CD4-positive, alpha-beta T cell (primary cell): ENCODE results near the gene YPEL1. TPM values are rescaled to one million over a fixed set of nuclear protein-coding genes. Genes with fewer than 3 reads are reported as not detected.
A peak's percentile ranks its signal among the peaks of the same experiment; 100 is the strongest.

Source experiments
- ATAC-seq: fragments of 200-7000 bp; cut with Tn5 transposase; one replicate; pipeline ENCODE4 v1.10.0; 2022; ENCODE audit warnings: mild to moderate bottlenecking; ENCODE audit not compliant: poor library complexity
- CTCF ChIA-PET: fragments of 350-600 bp; sonication (Branson Sonifier 250); formaldehyde crosslinking; loops from one replicate; lab custom pipeline; 2021; ENCODE audit warnings: antibody characterized with exemption, inconsistent platforms; lab: Charles Lee
- POLR2A ChIA-PET: fragments of 350-600 bp; sonication (Branson Sonifier 250); formaldehyde crosslinking; loops from one replicate; lab custom pipeline; 2021; ENCODE audit warnings: antibody characterized with exemption, inconsistent platforms; lab: Charles Lee
- DNase-seq, 14 experiments: peaks; one replicate each; pipeline ENCODE4 v3.0.0-alpha.2; 2013 to 2020; ENCODE audit warnings: mixed read lengths in 2 of 14
- H3K27ac ChIP-seq, 2 donors: one replicate each; pipeline versions ENCODE4 v1.5.1 to v1.7.0; 2013; ENCODE audit warnings: low read length in 2 of 2, low read depth in 1 of 2, mild to moderate bottlenecking in 1 of 2
- H3K27me3 ChIP-seq, 2 experiments: 1 replicate in 1 of 2; 2 replicates in 1 of 2; pipeline versions ENCODE4 v1.6.1 to v1.7.0; 2013; ENCODE audit warnings: low read length in 2 of 2, control low read depth in 1 of 2, mild to moderate bottlenecking in 1 of 2, moderate library complexity in 1 of 2; ENCODE audit not compliant: insufficient read depth in 2 of 2, control insufficient read depth in 1 of 2
- H3K36me3 ChIP-seq: one replicate; pipeline ENCODE4 v1.6.1; 2013; ENCODE audit warnings: low read length, control low read depth; ENCODE audit not compliant: insufficient read depth
- H3K4me1 ChIP-seq: one replicate; pipeline ENCODE4 v1.6.1; 2013; ENCODE audit warnings: low read length, control low read depth; ENCODE audit not compliant: insufficient read depth
- H3K4me3 ChIP-seq: one replicate; pipeline ENCODE4 v1.5.1; 2013; ENCODE audit warnings: mild to moderate bottlenecking, low read length, moderate library complexity
- H3K9me3 ChIP-seq, 2 experiments: 1 replicate in 1 of 2; 2 replicates in 1 of 2; pipeline versions ENCODE4 v1.6.1 to v1.7.0; 2013; ENCODE audit warnings: low read length in 2 of 2, mild to moderate bottlenecking in 2 of 2, control low read depth in 1 of 2, moderate library complexity in 1 of 2; ENCODE audit not compliant: control insufficient read depth in 1 of 2, insufficient read depth in 1 of 2
- H3K27ac Mint-ChIP-seq: one replicate; pipeline ENCODE4 v1.8.0; 2020; ENCODE audit warnings: mixed read lengths
- H3K27me3 Mint-ChIP-seq: one replicate; pipeline ENCODE4 v1.8.0; 2021; ENCODE audit warnings: mixed read lengths
- H3K36me3 Mint-ChIP-seq: one replicate; pipeline ENCODE4 v1.8.0; 2021; ENCODE audit warnings: low read depth, mixed read lengths
- H3K4me1 Mint-ChIP-seq: one replicate; pipeline ENCODE4 v1.8.0; 2021; ENCODE audit warnings: low read depth, mixed read lengths
- H3K4me3 Mint-ChIP-seq: one replicate; pipeline ENCODE4 v1.8.0; 2020; ENCODE audit warnings: mild to moderate bottlenecking, mixed read lengths
- H3K9me3 Mint-ChIP-seq: one replicate; pipeline ENCODE4 v1.8.0; 2020; ENCODE audit warnings: mixed read lengths
- CTCF ChIP-seq: fragments of 200-600 bp; IDR thresholded peaks from one replicate; pipeline ENCODE4 v1.8.0; 2022; ENCODE audit warnings: antibody characterized with exemption, mild to moderate bottlenecking
- intact Hi-C, 2 experiments: fragments of 100-400 bp; cut with DNase I in 1 of 2; cut with micrococcal nuclease in 1 of 2; formaldehyde crosslinking; loops; one replicate each; pipeline versions ENCODE4 v1.15.1 to v1.9.0; 2023 to 2025; cut with DNase I, micrococcal nuclease
- total RNA-seq, 174 experiments: library from RNA in 2 of 174; stranded (reverse) in 2 of 174; gene quantifications; one replicate each; pipeline ENCODE4 v1.2.3 and lab custom pipeline; 2021 to 2026

Gene YPEL1
- total RNA-seq, 2 experiments from 2014 or later = 2.3 to 2.6 TPM

DNA sequence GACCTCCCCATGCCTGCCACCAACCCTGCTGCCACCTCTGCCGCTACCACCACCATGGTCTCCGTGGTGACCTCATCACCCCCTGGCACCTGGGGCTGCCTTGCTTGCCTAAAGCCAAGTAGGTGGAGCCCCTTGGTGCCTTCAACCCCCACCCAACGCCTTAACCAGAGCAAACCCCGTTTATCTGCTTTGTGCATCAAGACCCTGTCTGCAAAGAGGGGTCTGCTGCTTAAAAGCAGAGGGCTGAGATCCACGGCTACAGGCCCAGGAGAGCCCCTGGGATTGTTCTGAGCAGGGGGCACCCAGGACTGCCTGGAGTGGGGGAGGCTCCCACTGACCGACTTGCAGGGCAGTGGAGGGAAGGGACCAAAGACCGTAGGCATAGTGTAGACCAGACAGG is 74.7 kb downstream of the YPEL1 start:
- ChIA-PET POLR2A (no interaction called here), CTCF (no interaction called here)
- no peaks in the 10 kb centered on the region for H3K9me3 Mint-ChIP-seq
- peaks cover 24% of the 10 kb centered on the region for H3K4me1 Mint-ChIP-seq
- ATAC-seq (no peak), DNase-seq (no peak)
- peak overlapping the region; percentile 50 for H3K4me3 Mint-ChIP-seq
- H3K4me3 ChIP-seq = no peak overlapping the region
- H3K27ac ChIP-seq = no peak overlapping the region
- H3K27me3 Mint-ChIP-seq = no peaks in the 10 kb centered on the region
- H3K4me1 ChIP-seq = peaks cover 31% of the 10 kb centered on the region
- H3K9me3 ChIP-seq = no peaks in the 10 kb centered on the region
- intact Hi-C loops = no loop called here
- no peak overlapping the region for H3K27ac Mint-ChIP-seq
- H3K36me3 Mint-ChIP-seq = peaks cover 2% of the 10 kb centered on the region
- no peaks in the 10 kb centered on the region for H3K27me3 ChIP-seq
- H3K36me3 ChIP-seq = no peaks in the 10 kb centered on the region
- no peak for TF ChIP-seq CTCF

- ChIA-PET CTCF (interaction anchor here (1.6 kb wide), 1 partner anchor 17 kb away, joined by 5 read pairs; the partner anchor contains the start of gene SDF2L1), POLR2A (no interaction called here)
- no peak overlapping the region for H3K27ac ChIP-seq
- TF ChIP-seq CTCF = no peak
- no peak overlapping the region for H3K4me3 ChIP-seq
- H3K27ac Mint-ChIP-seq = no peak overlapping the region
- peaks cover 15% of the 10 kb centered on the region for H3K4me1 Mint-ChIP-seq
- peaks cover 22% of the 10 kb centered on the region for H3K4me1 ChIP-seq
- no peaks in the 10 kb centered on the region for H3K36me3 Mint-ChIP-seq
- intact Hi-C loops = no loop called here
- no peaks in the 10 kb centered on the region for H3K27me3 Mint-ChIP-seq
- DNase-seq (no peak), ATAC-seq (no peak)
- H3K36me3 ChIP-seq = no peaks in the 10 kb centered on the region
- no peaks in the 10 kb centered on the region for H3K9me3 ChIP-seq
- H3K4me3 Mint-ChIP-seq = peak overlapping the region; percentile 50
- H3K9me3 Mint-ChIP-seq = no peaks in the 10 kb centered on the region
- no peaks in the 10 kb centered on the region for H3K27me3 ChIP-seq
These were observed 75.6 kb downstream of the YPEL1 start for GRCh38 chr22:21659864-21660525.

GRCh38 chr22:21657360-21658032 is 78.1 kb downstream of the YPEL1 start:
- intact Hi-C loops = loop anchor here in 1 of 2 experiments (1.0 to 2.0 kb wide), 2 partner anchors 8 to 15 kb away; partner anchors contain the start of gene SDF2L1
- CTCF ChIA-PET = interaction anchor here (1.1 to 1.7 kb wide), 3 partner anchors 11 to 29 kb away, joined by 3 to 7 read pairs (median 4); partner anchors contain the start of gene SDF2L1

More at GRCh38 chr22:21657360-21658032, 78.1 kb downstream of the YPEL1 start:
- POLR2A ChIA-PET = interaction anchor here (1.1 to 2.4 kb wide), 4 partner anchors 11 to 28 kb away, joined by 3 to 11 read pairs (median 6); partner anchors contain the start of gene SDF2L1
- Histone ChIP-seq H3K4me1 (peaks cover 24% of the 10 kb centered on the region), H3K27me3 (no peaks in the 10 kb centered on the region), H3K36me3 (no peaks in the 10 kb centered on the region), H3K9me3 (no peaks in the 10 kb centered on the region), H3K27ac (no peak overlapping the region), H3K4me3 (peak overlapping the region; percentile 77)
- TF ChIP-seq CTCF = peak; percentile 50
- Mint-ChIP-seq H3K4me1 (peaks cover 14% of the 10 kb centered on the region), H3K4me3 (peak overlapping the region; percentile 82), H3K36me3 (no peaks in the 10 kb centered on the region), H3K27ac (no peak overlapping the region), H3K9me3 (no peaks in the 10 kb centered on the region), H3K27me3 (no peaks in the 10 kb centered on the region)
- ATAC-seq (peak; percentile 97), DNase-seq (peak in 13 of 14 experiments; percentile 58 to 90 (median 71))
